ENCODE measurements around the gene VCL. TPM values are rescaled to one million over a fixed set of nuclear protein-coding genes. Genes with fewer than 3 reads are reported as not detected.

Gene VCL
- total RNA-seq, 1 experiment from 2014 or later, result 291 TPM

- Mint-ChIP-seq H3K4me1 (peaks cover under 1 to 1% of the 10 kb centered on the region in 2 experiments), H3K27ac (peak overlapping the region in 1 of 3 experiments; percentile 88; a peak in 2 of 7 replicates), H3K9me3 (no peaks in the 10 kb centered on the region), H3K4me3 (no peak overlapping the region), H3K36me3 (ENCODE audit: insufficient read depth in 1 of 3, low read depth in 3 of 3) (peaks cover 54 to 83% (median 75%) of the 10 kb centered on the region in 3 experiments; a peak in 6 of 7 replicates), H3K27me3 (ENCODE audit: low read depth) (no peaks in the 10 kb centered on the region)
- no peak overlapping the region for H2BK120ac ChIP-seq (ENCODE audit: low read depth, low read length, poor library complexity, severe bottlenecking)
- no peak overlapping the region for H2BK12ac ChIP-seq (ENCODE audit: insufficient read length, low read depth, low read length)
- no peaks in the 10 kb centered on the region for H3K4me1 ChIP-seq (ENCODE audit: insufficient read depth, low read length)
- no peaks in the 10 kb centered on the region for H3K9me3 ChIP-seq (ENCODE audit: control insufficient read depth, low read depth, low read length)
- H2BK15ac ChIP-seq (ENCODE audit: low read depth, low read length), result no peak overlapping the region
- no peak overlapping the region for H3K4ac ChIP-seq (ENCODE audit: low read depth, low read length)
- no peak for TF ChIP-seq CTCF (conservative IDR thresholded peaks at IDR 0.05)
- no peak overlapping the region for H4K8ac ChIP-seq (replicated peaks; ENCODE audit: insufficient read length, low read depth, low read length)
- H3K79me2 ChIP-seq (ENCODE audit: insufficient read depth, low read length), result no peaks in the 10 kb centered on the region; the same call in 1 of the 2 replicates
- WGBS (ENCODE audit: extremely low coverage, insufficient read length, low lambda C conversion rate), result no CpG with 5 or more reads among the region's 2 CpGs
- H3T11ph ChIP-seq (ENCODE audit: low read length), result no peak overlapping the region
- no peaks in the 10 kb centered on the region for H3K23me2 ChIP-seq (ENCODE audit: insufficient read length, low read depth, low read length, poor library complexity, severe bottlenecking)
- peaks cover 3% of the 10 kb centered on the region for H3K79me1 ChIP-seq (ENCODE audit: insufficient read depth, low read depth, low read length, poor library complexity, severe bottlenecking)
- H3K18ac ChIP-seq (ENCODE audit: insufficient read length, low read depth, low read length), result no peak overlapping the region
- no peak overlapping the region for H3K23ac ChIP-seq (ENCODE audit: insufficient read length, low read depth, low read length)
- no peak overlapping the region for H4K91ac ChIP-seq (ENCODE audit: insufficient read length, low read depth, low read length)
- DNase-seq, result no peak
- no peak overlapping the region for H3K4me2 ChIP-seq (ENCODE audit: insufficient read depth, insufficient read length, low read length)
- H2AK5ac ChIP-seq (ENCODE audit: insufficient read length, low read length), result no peak overlapping the region
- no peaks in the 10 kb centered on the region for H3K27me3 ChIP-seq (ENCODE audit: insufficient read depth, low read length)
- no peak overlapping the region for H2BK20ac ChIP-seq (ENCODE audit: low read depth, low read length, poor library complexity, severe bottlenecking)
- no peak overlapping the region for H3K56ac ChIP-seq (ENCODE audit: insufficient read length, low read depth, low read length)
- H4K20me1 ChIP-seq (ENCODE audit: control insufficient read depth, insufficient read depth, insufficient read length), result no peaks in the 10 kb centered on the region
- H2AFZ ChIP-seq (ENCODE audit: low read length), result no peak overlapping the region
- no peak overlapping the region for H3K9ac ChIP-seq (ENCODE audit: extremely low read depth, insufficient read length, low read length)
- H3K14ac ChIP-seq (ENCODE audit: insufficient read depth, low read length), result no peak overlapping the region
- H3K27ac ChIP-seq (ENCODE audit: insufficient read length, low read depth, low read length), result no peak overlapping the region
- no peak overlapping the region for H2BK5ac ChIP-seq (ENCODE audit: insufficient read length, low read length)
- H4K5ac ChIP-seq (ENCODE audit: insufficient read length, low read depth, low read length), result no peak overlapping the region
Measured at GRCh38 chr10:74086317-74086716, 88.4 kb downstream of the VCL start.

All from H9 (cell line).